Measurements from ENCODE around the gene PHKA2. TPM values are rescaled to one million over a fixed set of nuclear protein-coding genes. Genes with fewer than 3 reads are reported as not detected.
"Not testable (repeated sequence)": the region's sequence is repeated elsewhere in the genome, so short reads cannot be mapped to it uniquely, and the experiment has no call there.

The PHKA2 gene
- total RNA-seq, 1 donor from 2014 or later: 13.2 TPM

DNA sequence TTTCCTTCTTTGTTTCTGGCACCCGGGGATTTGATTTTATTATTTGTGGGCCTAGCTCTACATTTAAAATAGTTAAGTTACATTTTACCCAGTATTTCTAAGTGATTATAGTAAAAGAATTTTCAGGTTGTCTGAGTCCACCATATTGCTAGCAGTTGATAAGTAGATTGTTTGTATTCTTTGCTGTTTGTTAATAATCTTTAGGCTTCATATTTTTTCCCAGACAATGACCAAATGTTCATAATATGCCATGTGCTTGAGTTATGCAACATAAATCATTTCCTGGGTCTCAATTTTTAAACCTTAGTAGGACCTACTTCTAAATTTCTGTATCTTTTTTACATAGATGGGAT, 127.3 kb downstream of the PHKA2 start:
- peaks cover 3% of the 10 kb centered on the region for H3K4me1 Mint-ChIP-seq (ENCODE audit: low read depth, unreplicated experiment)
- peak overlapping the region; percentile 38 for H3K27ac Mint-ChIP-seq (ENCODE audit: unreplicated experiment)

GRCh38 chrX:18855919-18856644, 127.8 kb downstream of the PHKA2 start:
- no peak for DNase-seq
- H3K27me3 Mint-ChIP-seq (ENCODE audit: unreplicated experiment): peaks cover 1% of the 10 kb centered on the region
- H3K36me3 Mint-ChIP-seq (ENCODE audit: unreplicated experiment): no peaks in the 10 kb centered on the region
- peaks cover 2% of the 10 kb centered on the region for H3K9me3 Mint-ChIP-seq (ENCODE audit: unreplicated experiment)
- H3K4me1 Mint-ChIP-seq (ENCODE audit: low read depth, unreplicated experiment): peaks cover 3% of the 10 kb centered on the region
- TF ChIP-seq CTCF (IDR thresholded peaks at IDR 0.05; ENCODE audit: partially characterized antibody, unreplicated experiment): no peak
- H3K4me3 Mint-ChIP-seq (ENCODE audit: unreplicated experiment): no peak overlapping the region
- H3K27ac Mint-ChIP-seq (ENCODE audit: unreplicated experiment): peak overlapping the region; percentile 38

More for the DNA sequence above, 127.3 kb downstream of the PHKA2 start:
- peaks cover 1% of the 10 kb centered on the region for H3K27me3 Mint-ChIP-seq (ENCODE audit: unreplicated experiment)
- TF ChIP-seq CTCF (IDR thresholded peaks at IDR 0.05; ENCODE audit: partially characterized antibody, unreplicated experiment): no peak
- no peak for DNase-seq
- H3K9me3 Mint-ChIP-seq (ENCODE audit: unreplicated experiment): peaks cover 2% of the 10 kb centered on the region
- H3K36me3 Mint-ChIP-seq (ENCODE audit: unreplicated experiment): no peaks in the 10 kb centered on the region
- H3K4me3 Mint-ChIP-seq (ENCODE audit: unreplicated experiment): no peak overlapping the region

GRCh38 chrX:18847901-18848300, 136.0 kb downstream of the PHKA2 start:
- H3K27me3 Mint-ChIP-seq (ENCODE audit: unreplicated experiment); H3K4me3 Mint-ChIP-seq (ENCODE audit: unreplicated experiment); H3K9me3 Mint-ChIP-seq (ENCODE audit: unreplicated experiment); H3K27ac Mint-ChIP-seq (ENCODE audit: unreplicated experiment); H3K36me3 Mint-ChIP-seq (ENCODE audit: unreplicated experiment); H3K4me1 Mint-ChIP-seq (ENCODE audit: low read depth, unreplicated experiment); DNase-seq: not testable (repeated sequence)

Other genes with a start within 250 kb of the PHKA2 start
- 0.39 TPM for gene ADGRG2, start 138.4 kb upstream of the PHKA2 start, total RNA-seq (ENCODE audit: unreplicated experiment)